Epidermal melanocyte (primary cell): ENCODE measurements around the gene TLE3.

Experiments
- DNase-seq: peaks from one replicate; pipeline ENCODE4 v3.0.0; 2011; ENCODE audit warnings: low spot score; ENCODE audit not compliant: insufficient read length

Gene TLE3

DNA sequence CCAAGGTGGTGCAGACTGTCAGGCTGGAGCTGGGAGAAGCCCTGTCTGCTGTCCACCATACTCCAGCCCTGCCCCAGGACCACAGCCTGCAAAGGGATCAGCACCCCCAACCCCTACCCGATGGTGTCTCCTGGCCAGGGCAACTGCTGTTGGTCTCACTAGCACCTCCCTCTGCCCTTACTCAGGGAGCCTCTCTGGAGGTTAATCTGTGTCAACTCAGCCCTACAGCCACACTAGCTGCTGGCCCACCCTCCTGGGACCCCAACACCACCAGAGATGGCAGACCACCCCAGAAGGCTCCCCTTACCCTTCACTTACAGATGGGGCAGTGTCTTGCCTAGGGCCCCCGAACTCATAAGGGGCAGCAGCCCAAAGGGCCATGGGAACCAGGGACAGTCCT lies 65.2 kb downstream of the TLE3 start:
- DNase-seq: no peak

DNA sequence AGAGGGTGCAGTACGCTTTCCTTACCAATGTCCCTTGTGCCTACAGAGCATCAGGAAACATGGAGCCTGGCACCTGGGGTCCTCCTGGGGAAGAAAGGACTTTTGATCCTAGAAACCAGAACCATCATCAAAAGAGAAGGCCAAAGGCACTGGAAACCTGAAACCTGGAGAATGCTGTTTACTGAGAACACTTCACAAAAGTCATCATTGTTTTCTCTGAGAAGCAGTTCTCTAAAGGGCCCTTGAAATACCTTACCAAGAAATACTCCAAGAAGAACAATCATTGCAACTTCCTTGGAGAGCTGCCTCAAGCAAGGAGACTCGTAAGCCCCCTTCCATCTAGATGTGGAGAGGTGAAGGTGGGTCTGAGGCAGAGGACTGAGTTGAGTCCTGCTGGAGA lies 66.0 kb downstream of the TLE3 start:
- no peak for DNase-seq

DNA sequence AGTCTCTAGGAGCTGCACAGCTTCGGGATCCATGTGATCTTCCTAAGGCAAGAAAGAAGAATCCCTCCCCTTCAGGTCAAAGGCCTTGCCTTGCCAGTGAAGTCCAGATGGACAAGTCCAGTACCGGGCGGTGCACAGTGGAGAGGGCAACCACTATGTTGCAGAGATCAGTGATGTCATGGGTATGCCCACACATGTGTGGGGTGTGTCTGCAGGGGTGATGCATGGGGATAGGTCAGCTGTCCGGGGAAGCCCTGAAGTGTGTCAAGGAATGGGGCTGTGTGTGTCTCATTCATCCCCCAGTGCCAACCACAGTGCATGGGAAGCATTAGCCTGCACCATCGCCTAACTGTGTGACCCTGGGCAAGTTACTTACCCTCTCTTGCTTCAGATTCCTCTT lies 66.5 kb downstream of the TLE3 start:
- no peak for DNase-seq

DNA sequence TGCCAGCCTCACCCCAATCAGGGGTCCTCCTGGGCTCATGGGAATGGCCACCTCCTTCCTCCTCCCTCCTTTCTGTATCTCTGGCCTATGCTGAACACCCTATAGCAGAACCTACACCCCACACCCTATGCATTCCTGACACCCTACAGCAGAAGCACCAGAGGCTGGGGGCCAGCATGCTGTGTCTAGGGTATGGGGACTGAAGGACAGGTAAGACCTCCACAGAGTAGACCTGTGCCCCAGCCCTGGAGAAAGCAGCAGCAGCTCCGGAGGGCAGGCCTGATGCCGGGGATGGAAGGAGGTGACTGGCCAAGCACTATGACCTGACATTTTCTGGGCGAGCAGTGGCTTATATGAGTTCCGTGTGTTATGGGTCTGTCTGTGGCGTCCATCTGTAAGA lies 66.9 kb downstream of the TLE3 start:
- no peak for DNase-seq

DNA sequence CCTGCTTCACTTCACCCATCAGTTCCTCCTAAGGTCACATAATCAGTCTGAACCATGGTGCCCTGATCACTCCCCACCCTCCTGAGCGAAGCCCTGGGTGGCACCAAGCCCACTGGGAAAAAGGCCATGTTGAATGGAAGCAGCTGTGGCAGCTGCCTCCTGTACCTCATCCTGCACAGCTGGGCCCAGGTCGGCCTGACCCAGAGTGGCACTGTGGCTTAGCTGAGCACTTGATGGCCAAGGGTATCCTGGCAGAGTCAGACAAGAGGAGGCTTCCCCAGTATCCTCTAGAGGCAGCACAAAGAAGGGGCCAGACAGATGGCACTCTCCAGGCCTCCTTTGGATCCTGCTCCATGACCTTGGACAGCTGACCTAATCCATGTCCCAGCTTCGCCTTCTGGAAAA lies 68.4 kb downstream of the TLE3 start:
- DNase-seq: no peak

DNA sequence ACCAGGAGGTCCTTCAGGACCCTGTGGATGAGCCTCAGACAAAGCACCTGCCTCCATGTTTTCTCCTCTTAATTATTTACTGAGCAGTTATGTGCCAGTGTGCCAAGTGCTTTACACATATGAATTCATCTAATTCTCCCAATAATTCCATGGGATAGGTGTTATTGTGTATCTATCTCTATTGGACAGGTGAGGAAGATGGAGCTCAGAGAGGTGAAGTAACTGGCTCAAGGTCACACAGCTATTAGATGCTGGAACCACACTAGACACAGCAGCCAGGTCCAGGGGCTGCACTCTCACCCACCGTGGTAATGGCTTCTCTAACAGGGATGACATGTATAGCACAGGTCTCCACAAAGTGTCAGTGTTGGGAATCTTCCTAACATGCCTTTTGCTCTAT lies 70.2 kb downstream of the TLE3 start:
- no peak for DNase-seq

DNA sequence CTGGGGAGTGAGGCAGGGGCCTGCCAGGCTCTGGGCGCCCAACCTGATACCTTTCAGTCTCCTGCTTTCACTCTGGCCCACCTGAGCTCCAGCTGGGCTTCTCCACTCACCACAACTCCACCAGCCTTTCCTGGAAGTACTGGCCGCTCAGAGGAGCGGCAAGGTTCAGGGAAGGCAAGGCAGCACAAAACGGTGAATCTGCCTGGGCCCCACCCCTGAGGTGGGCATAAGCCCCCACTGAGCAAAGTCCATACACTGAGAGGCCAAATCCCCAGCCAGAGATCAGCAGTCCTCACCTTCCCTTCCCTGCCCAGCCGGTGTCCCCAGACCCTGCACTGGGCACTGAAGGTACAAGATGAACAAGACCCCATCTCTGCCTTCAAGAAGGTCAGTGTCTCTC lies 70.7 kb downstream of the TLE3 start:
- DNase-seq: no peak

DNA sequence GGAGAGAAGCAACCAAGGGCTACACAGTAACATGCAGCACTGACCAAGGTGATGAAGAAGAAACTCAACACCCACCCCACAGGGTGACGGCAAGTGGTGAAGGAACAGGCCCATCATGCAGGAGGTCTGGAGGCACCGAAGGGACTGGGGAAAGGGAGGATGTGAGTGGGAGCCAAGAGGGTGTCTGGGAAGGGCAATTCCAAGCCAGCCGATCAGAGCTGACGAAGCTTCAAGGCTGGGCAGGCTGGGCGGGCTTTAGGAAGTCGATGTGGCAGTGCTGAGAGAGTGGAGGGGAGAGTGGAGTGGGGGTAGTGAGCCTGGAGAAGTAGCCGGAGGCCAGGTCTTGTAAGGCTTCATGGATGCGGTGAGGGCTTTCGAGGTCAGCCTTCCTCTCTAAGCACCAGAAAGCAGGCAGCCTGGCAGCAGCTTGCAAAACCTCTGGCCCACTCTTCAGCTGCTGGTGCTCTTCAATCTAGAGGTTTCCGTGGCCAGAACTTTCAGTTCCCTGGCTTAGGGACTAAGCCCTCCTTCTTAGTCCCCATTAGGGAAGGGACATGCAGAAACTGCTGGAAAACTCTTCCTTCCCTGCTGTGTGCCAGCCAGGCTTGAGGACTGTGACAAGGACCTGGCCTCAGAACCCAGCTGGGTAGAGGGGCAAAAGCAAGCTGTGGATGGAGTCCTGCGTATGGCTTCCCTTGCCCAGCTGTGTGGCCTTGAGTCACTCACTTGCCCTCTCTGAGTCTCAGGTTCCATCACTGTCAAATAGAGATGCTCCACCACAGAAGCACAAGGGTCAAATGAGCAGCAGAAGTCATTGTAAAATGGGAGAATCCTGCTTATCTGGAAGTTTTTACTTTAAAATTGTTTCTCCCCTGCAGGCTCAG lies 72.1 kb downstream of the TLE3 start:
- no peak for DNase-seq

DNA sequence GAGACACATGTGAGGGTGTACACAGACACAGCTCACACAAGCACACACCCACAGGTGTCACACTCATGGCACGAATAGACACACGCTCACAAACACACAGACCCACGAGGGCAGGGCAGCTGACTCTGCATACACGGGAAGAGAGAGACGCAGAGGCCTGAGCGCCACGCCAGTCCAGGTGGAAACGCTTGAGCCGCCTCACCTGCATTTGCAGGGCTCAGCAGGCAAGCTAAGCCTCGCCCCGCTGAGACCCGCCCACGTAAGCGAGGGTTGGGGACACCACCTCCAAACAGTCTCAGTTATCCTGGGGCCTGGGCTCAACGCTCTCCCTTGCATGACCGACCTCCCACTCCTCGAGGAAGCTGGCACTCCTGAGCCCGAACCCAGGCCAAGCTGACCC lies 73.2 kb downstream of the TLE3 start:
- DNase-seq: no peak

DNA sequence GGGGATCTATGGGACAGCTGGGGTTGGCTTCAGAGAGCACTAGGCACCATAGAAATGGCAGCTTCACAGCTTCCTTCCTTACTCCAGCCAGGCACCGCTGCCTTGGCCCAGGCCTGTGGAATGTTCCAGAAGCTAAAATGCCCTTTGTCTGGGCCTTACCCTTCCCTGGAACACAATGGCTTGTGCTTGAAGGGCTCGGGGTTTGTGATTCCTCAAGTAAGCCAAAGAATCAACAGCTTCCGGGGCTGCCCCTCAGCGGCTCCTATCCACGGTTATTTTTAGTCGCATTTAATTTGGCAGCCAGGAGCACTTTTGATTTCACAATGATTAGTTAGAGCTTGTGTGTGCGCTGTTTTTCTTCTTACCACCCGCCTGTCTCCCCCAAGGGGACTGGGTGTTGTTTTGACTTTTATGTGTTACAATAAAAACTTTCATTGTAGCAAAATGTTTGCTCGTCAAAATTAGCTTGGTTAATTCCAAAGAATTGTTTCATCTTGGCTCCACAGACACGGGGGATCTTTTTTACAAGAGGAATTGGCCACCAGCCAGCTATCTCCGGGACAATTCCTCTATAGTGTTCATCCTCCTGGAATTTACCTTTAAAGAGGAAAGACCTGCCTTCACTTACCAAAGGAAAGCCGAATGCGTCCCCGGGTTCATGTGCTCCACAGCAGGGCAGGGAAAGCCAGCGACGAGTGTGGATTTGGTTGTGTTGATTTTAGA lies 73.8 kb downstream of the TLE3 start:
- DNase-seq: peak; percentile 41

DNA sequence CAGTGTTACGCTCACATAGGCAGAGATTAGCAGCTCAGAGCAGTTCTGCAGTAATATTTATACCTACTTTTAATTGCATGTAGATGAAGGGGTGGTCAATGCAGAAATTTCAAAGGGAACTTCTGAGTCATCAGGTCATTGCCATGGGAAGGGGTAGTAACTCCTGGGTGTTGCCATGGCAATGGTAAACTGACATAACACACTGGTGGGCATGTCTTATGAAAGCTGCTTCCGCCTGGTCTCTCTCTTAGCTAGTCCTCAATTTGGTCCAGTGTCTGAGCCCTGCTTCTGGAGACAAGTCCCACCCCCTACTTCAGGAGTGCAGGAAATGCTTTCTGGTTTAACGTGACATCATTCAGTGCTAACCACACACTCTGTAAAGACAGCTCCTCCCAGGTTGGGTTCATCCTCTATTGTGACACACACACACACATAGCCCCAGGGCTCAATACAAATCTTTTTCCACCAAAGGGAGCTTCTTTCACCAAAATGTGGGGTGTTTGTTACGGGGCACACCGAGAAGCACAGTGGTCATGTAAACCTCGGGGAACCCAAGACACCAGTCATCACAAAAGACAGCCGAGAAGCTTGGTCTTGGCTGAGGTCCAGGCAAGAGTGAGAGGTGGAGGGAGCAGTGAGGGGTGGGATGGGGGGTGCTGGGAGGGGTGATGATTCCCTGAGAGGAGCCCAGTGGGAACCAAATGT lies 74.5 kb downstream of the TLE3 start:
- no peak for DNase-seq

DNA sequence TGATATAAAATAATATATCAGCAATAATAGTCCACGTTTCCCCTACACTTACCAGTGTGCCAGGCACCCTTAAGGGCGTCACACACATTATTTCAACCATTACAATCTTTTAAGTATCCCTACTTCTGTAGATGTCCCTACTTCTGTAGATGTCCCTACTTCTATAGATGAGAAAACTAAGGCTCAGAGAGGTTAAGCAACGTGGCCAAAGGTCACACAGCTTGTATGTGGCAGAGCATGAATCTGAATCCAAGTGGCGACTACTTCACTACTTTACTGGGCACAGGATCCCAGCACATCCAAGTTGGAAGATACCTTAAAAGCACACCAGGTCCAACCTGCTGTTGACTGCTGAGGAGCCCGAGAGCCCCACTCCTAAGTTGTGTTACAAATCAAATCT lies 77.5 kb downstream of the TLE3 start:
- DNase-seq: no peak

DNA sequence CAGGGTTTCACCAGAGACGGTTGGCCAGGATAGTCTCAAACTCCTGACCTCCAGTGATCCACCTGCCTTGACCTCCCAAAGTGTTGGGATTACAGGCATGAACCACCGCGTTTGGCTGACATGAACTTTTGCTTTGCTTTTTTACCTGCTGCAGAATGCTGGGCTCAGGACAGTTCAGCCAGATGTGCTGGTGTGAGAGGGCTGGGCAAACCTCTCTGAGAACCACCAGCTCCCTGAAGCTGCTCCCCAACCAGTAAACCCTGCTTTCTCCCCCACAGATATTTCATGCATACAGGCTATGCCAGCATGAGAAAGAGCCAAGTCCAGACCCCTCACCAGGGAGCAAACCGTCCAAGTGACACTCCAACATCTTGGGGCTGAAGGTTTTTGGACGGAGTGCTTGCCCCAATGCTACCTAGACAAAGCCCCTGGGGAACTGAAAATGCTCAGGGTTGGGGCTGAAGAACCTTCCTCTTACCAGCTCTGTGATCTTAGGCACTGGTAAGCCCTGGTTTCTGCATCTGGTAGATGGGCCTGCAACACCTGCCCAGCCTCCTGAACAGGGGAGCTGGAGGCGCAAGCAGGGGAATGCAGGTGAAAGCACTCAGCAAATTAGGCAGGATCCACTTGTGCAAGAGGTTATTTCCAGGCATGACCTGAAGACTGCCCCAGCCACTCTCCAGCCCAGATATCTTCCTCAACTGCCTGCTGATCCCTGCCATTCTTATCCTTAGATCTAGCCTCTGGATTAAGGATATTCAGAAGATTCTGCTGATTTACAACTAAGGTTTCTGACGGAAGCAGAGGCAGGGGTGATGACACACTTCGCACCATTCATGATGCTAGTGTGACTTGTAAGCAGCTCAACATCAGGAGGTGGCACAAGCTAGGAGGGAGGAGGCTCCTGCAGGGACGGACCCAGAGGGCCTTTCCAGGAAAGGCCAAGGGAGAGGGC lies 78.8 kb downstream of the TLE3 start:
- DNase-seq: no peak

DNA sequence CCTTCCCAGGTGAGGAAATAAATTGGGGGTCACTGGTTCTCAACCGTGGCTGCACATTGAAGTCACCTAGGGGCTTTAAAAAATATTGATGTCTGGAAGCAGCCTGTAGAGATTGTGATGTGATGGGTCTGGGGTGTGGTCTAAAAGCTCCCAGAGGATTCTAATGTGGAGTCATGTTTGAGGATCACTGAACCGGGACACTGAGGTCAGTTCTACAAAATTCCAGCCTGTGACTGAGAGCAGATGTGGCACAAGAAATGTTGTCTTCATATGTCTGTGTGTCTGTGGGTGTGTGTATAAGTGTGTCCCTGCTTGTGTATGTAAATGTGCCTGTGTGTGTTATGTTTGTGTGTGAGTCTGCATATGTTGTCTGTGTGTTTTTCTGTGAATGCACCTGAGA lies 79.9 kb downstream of the TLE3 start:
- no peak for DNase-seq

DNA sequence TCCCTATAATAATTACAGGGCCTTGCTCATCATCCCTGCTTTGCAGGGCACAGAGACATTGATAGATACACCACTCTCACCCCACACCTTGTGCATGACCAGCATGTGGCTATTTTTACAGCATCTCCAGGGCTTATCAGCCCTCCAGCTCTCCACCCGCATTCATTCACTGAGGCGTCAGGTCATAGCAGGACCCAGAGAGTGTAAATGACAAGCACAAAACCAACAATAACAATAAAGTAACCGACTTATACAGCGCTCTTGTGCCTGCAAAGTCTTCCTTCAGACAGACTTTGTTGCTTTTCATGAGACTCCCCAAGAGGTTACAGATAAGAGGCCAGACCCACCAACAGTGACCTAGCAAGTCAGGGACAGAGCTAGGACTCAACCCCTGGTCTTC lies 80.7 kb downstream of the TLE3 start:
- DNase-seq: no peak

DNA sequence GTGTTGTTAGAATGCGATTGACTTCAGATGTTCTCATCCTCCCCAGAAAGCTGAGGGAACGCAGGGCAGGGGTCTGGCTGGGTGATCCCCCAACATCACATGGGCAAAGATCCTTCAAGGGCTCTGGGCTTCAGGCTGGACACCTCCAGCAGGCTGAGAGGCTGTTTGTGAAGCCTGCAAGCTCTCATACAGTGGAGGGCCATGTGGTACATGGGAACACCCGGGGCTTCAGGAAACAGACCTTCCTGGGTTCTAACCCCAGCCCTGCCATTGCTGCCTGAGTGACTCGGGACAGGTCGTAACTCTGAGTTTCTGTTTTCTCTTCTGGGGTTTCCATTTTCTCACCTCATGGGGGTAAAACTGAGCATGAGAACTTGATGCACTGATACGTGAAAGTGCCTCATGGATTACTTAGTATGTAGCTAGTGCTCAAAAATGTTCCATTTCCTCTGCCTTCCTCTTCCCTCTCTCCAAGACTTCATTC lies 81.2 kb downstream of the TLE3 start:
- DNase-seq: no peak

DNA sequence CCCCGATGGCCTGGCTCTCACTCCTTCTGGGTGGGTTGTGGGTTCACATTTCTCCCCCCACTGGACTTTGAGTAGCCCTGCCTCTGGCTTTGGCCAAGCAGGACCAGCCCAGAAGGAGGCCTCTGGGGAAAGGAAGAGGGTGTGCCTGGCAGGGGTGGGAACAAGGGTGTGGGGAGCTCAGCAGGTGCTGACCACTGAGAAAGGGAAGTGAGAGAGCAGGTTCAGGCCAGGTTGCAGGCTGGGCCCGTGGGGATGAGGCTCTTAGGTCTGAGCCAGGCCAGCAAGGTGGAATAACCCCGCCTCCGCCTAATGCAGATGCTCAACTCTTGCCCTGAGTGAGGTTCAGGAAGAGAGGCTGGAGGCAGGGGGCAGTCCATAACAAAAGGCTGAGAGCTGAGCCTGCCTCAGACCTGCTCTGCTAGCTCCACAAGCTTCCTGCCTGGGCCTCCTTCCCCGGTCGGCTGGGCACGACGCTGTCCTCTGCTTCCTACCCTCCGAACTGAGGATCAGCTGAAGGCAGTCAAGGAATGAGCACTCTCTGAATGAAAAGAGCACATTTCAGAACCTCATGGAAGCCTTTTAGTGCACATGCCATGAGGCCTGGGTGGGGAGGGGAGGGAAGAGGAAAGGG lies 82.7 kb downstream of the TLE3 start:
- DNase-seq: no peak

DNA sequence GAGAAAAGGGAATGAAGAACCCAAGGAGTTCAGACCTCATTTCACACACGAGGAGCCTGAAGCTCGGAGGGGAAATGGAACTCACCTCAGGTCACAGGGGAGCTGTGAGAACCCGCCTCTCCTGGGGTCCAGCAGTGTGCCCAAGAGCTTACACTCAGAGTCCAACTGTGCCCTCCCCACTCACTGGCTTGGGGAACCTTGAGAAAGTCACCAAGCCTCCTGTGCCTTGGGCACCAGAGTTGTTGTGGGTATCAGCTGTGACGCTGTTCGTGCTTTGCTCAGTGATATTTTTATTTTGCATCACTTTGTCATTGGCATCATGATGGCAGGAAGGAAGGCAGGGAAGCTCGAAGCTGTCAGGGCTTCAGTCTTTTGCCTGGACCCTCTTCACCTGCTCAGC lies 83.4 kb downstream of the TLE3 start:
- no peak for DNase-seq

DNA sequence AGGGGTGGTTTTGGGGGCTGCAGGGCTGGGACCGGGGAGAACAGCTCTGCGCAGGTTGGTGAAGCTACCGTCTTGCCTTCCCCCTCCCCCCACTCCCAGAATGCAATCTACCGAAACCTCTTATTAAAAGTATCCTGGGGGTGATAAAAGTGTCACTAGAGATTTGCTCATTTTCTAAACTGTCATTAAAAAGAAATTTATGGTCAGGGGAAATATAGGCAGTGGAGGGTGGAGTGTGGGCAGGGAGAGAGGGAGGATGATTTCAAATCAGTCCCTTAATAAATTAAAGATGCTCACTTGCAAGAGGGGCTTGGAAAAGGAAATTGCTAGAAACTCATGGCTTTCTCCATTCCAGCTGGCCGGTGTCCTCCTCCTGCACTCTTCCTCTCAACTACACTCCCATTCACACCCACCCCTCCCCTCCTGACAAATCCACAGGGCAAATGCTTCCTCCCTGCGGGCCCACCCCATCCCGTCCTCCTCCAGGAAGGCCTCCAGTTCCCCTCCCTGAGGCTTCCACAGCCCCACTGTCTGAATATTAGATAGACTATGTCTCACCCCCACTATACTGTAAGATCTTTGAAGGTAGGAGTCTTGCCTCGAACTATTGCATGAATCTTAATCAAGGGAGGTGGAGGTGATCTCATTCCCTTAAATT lies 83.9 kb downstream of the TLE3 start:
- no peak for DNase-seq

DNA sequence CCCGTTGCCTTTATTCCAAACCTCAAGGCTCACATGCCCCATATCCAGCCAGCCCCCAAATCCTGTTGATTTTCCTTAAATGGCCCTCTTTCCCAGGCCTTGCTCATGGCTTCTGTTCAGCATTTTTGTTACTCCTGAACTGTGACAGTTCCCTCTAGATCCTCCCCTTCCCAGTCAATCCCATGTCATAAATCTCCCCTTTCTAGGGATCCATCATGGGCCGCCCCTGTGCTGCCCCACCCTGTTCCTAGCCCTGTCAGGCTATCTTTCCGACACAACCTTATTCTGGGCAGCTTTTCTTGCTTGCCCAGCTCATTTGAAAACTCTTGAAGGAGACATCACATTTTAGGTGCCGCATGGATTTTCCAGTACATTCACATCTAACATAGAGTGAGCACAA lies 84.8 kb downstream of the TLE3 start:
- no peak for DNase-seq
